OCI-LY1 (cell line): ENCODE data around the gene STRIP2.
"Not testable (repeated sequence)": the region's sequence is repeated elsewhere in the genome, so short reads cannot be mapped to it uniquely, and the experiment has no call there.

ENCODE experiments used
- EZH2 ChIP-seq: fragments of 200-600 bp; sonication (generic), shearing (Covaris generic); IDR thresholded peaks from 2 replicates; pipeline ENCODE4 v1.8.0; 2017; ENCODE audit warnings: borderline replicate concordance, mixed run types, mild to moderate bottlenecking, antibody characterized with exemption, low read length, moderate library complexity, mixed read lengths
- TF ChIP-seq, protein P1 (sequence below): fragments of 200-600 bp; sonication (generic), shearing (Covaris generic); IDR thresholded peaks from 2 replicates; pipeline ENCODE4 v1.5.1; 2017; ENCODE audit warnings: mild to moderate bottlenecking, antibody characterized with exemption, low read length, moderate library complexity, mixed read lengths

GRCh38 chr7:129446925-129447324 lies 12.7 kb downstream of the STRIP2 start:
- TF ChIP-seq, protein P1, sequence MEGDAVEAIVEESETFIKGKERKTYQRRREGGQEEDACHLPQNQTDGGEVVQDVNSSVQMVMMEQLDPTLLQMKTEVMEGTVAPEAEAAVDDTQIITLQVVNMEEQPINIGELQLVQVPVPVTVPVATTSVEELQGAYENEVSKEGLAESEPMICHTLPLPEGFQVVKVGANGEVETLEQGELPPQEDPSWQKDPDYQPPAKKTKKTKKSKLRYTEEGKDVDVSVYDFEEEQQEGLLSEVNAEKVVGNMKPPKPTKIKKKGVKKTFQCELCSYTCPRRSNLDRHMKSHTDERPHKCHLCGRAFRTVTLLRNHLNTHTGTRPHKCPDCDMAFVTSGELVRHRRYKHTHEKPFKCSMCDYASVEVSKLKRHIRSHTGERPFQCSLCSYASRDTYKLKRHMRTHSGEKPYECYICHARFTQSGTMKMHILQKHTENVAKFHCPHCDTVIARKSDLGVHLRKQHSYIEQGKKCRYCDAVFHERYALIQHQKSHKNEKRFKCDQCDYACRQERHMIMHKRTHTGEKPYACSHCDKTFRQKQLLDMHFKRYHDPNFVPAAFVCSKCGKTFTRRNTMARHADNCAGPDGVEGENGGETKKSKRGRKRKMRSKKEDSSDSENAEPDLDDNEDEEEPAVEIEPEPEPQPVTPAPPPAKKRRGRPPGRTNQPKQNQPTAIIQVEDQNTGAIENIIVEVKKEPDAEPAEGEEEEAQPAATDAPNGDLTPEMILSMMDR, result not testable (repeated sequence)
- not testable (repeated sequence) for TF ChIP-seq EZH2
